WTC11 (cell line): ENCODE data around the gene MAPK14. TPM values are rescaled to one million over a fixed set of nuclear protein-coding genes. Genes with fewer than 3 reads are reported as not detected.

Experiments
- ATAC-seq: fragments of 200-7000 bp; cut with Tn5 transposase; 2 replicates; pipeline ENCODE4 v1.10.0; 2021; ENCODE audit warnings: mild to moderate bottlenecking, moderate library complexity
- CTCF ChIA-PET: fragments of 300-600 bp; sonication (Branson Sonifier 250); formaldehyde crosslinking; loops from one replicate; lab custom pipeline; 2021; ENCODE audit warnings: antibody characterized with exemption; lab: Charles Lee
- POLR2A ChIA-PET: fragments of 350-600 bp; sonication (Branson Sonifier 250); formaldehyde crosslinking; loops from one replicate; lab custom pipeline; 2021; ENCODE audit warnings: antibody characterized with exemption; lab: Charles Lee
- DNase-seq: peaks from one replicate; pipeline ENCODE4 v3.0.0; 2021; ENCODE audit warnings: low spot score
- H3K27ac Mint-ChIP-seq: 2 replicates; pipeline ENCODE4 v1.8.0; 2021; ENCODE audit warnings: mixed read lengths
- H3K27me3 Mint-ChIP-seq: 2 replicates; pipeline ENCODE4 v1.8.0; 2021; ENCODE audit warnings: low read depth, mild to moderate bottlenecking, moderate library complexity, mixed read lengths
- H3K36me3 Mint-ChIP-seq: 2 replicates; pipeline ENCODE4 v1.8.0; 2021; ENCODE audit warnings: mixed read lengths
- H3K4me1 Mint-ChIP-seq: 2 replicates; pipeline ENCODE4 v1.8.0; 2022; ENCODE audit warnings: mixed read lengths
- H3K4me3 Mint-ChIP-seq: 2 replicates; pipeline ENCODE4 v1.8.0; 2021; ENCODE audit warnings: mild to moderate bottlenecking, moderate library complexity, mixed read lengths
- H3K9me3 Mint-ChIP-seq: 2 replicates; pipeline ENCODE4 v1.8.0; 2021; ENCODE audit warnings: mixed read lengths
- CDX4 ChIP-seq: fragments of 250-450 bp; sonication (Bioruptor Pico); IDR thresholded peaks from 2 replicates; pipeline ENCODE4 v1.9.0; 2021; ENCODE audit warnings: moderate library complexity, mild to moderate bottlenecking, inconsistent platforms, borderline replicate concordance
- CREB1 ChIP-seq: sonication (generic); formaldehyde crosslinking; IDR thresholded peaks from 2 replicates; pipeline ENCODE4 v1.8.0; 2023; ENCODE audit warnings: mild to moderate bottlenecking, missing genetic modification reagents
- CREM ChIP-seq: sonication (generic); formaldehyde crosslinking; IDR thresholded peaks from 2 replicates; pipeline ENCODE4 v1.8.1; 2022; ENCODE audit warnings: mild to moderate bottlenecking, missing genetic modification reagents, moderate library complexity
- E2F4 ChIP-seq: sonication (generic); formaldehyde crosslinking; IDR thresholded peaks from 2 replicates; pipeline ENCODE4 v1.8.1; 2022; ENCODE audit warnings: low read depth, mild to moderate bottlenecking, moderate library complexity, missing genetic modification reagents, borderline replicate concordance
- E2F5 ChIP-seq: sonication (generic); formaldehyde crosslinking; IDR thresholded peaks from 2 replicates; pipeline ENCODE4 v1.8.1; 2022; ENCODE audit warnings: mild to moderate bottlenecking, moderate library complexity, missing genetic modification reagents
- ESRRA ChIP-seq: sonication (generic); formaldehyde crosslinking; IDR thresholded peaks from 2 replicates; pipeline ENCODE4 v1.8.1; 2022; ENCODE audit warnings: mild to moderate bottlenecking, missing genetic modification reagents, borderline replicate concordance
- FOXK1 ChIP-seq: sonication (generic); formaldehyde crosslinking; IDR thresholded peaks from 2 replicates; pipeline ENCODE4 v1.8.0; 2022; ENCODE audit warnings: mild to moderate bottlenecking, moderate library complexity, missing genetic modification reagents
- GRHL2 ChIP-seq: fragments of 250-450 bp; sonication (Bioruptor Pico); IDR thresholded peaks from 2 replicates; pipeline ENCODE4 v1.8.0; 2022; ENCODE audit warnings: mild to moderate bottlenecking, moderate library complexity; ENCODE audit not compliant: insufficient replicate concordance, severe bottlenecking
- HMGXB4 ChIP-seq: sonication (generic); formaldehyde crosslinking; IDR thresholded peaks from 2 replicates; pipeline ENCODE4 v1.8.1; 2023; ENCODE audit warnings: mild to moderate bottlenecking, moderate library complexity, missing genetic modification reagents
- JUN ChIP-seq: sonication (generic); formaldehyde crosslinking; IDR thresholded peaks from 2 replicates; pipeline ENCODE4 v1.8.0; 2023; ENCODE audit warnings: mild to moderate bottlenecking, missing genetic modification reagents
- NFATC4 ChIP-seq: fragments of 250-450 bp; sonication (Bioruptor Pico); IDR thresholded peaks from 2 replicates; pipeline ENCODE4 v1.9.0; 2021; ENCODE audit warnings: mild to moderate bottlenecking
- NR3C1 ChIP-seq: sonication (generic); formaldehyde crosslinking; conservative IDR thresholded peaks from 2 replicates; pipeline ENCODE4 v1.8.1; 2023; ENCODE audit warnings: low read depth, mild to moderate bottlenecking, missing genetic modification reagents
- PREB ChIP-seq: sonication (generic); formaldehyde crosslinking; IDR thresholded peaks from 2 replicates; pipeline ENCODE4 v1.8.1; 2022; ENCODE audit warnings: mild to moderate bottlenecking, missing genetic modification reagents, moderate library complexity, borderline replicate concordance
- SMAD3 ChIP-seq: sonication (generic); formaldehyde crosslinking; IDR thresholded peaks from 2 replicates; pipeline ENCODE4 v1.8.0; 2022; ENCODE audit warnings: missing genetic modification reagents, mild to moderate bottlenecking, borderline replicate concordance
- TCF7 ChIP-seq: sonication (generic); formaldehyde crosslinking; IDR thresholded peaks from 2 replicates; pipeline ENCODE4 v1.8.0; 2022; ENCODE audit warnings: mild to moderate bottlenecking, low read depth, missing genetic modification reagents, moderate library complexity
- TEAD1 ChIP-seq: sonication (generic); formaldehyde crosslinking; IDR thresholded peaks from 2 replicates; pipeline ENCODE4 v1.8.0; 2022; ENCODE audit warnings: mild to moderate bottlenecking, missing genetic modification reagents
- USF2 ChIP-seq: sonication (generic); formaldehyde crosslinking; IDR thresholded peaks from 2 replicates; pipeline ENCODE4 v1.8.1; 2023; ENCODE audit warnings: mild to moderate bottlenecking, missing genetic modification reagents, moderate library complexity
- ZNF317 ChIP-seq: sonication (generic); formaldehyde crosslinking; IDR thresholded peaks from 2 replicates; pipeline ENCODE4 v1.8.1; 2023; ENCODE audit warnings: low read depth, mild to moderate bottlenecking, moderate library complexity, missing genetic modification reagents, borderline replicate concordance
- ZNF425 ChIP-seq: fragments of 250-450 bp; sonication (Bioruptor Pico); conservative IDR thresholded peaks from 2 replicates; pipeline ENCODE4 v1.9.0; 2021; ENCODE audit warnings: mild to moderate bottlenecking
- ZSCAN18 ChIP-seq: fragments of 250-450 bp; sonication (Bioruptor Pico); IDR thresholded peaks from 2 replicates; pipeline ENCODE4 v2.1.2; 2022; ENCODE audit warnings: mild to moderate bottlenecking, moderate library complexity
- total RNA-seq: library from RNA; stranded (reverse); gene quantifications from 3 replicates; pipeline ENCODE4 v1.2.3, GENCODE V29; 2021

MAPK14 gene
- total RNA-seq, 1 experiment from 2014 or later: 34.0 TPM

- ChIA-PET CTCF (interaction anchor here (1.1 to 1.5 kb wide), 2 partner anchors 19 to 221 kb away, joined by 3 to 6 read pairs; no protein-coding TSS in a partner anchor), POLR2A (no interaction called here)
- ATAC-seq: no peak
- no peak overlapping the region for H3K4me3 Mint-ChIP-seq
- no peak for TF ChIP-seq TEAD1 (CRISPR knock-in tag)
- no peak for TF ChIP-seq CREM (CRISPR knock-in tag)
- TF ChIP-seq ZSCAN18 (CRISPR knock-in tag): no peak
- no peak for TF ChIP-seq NFATC4 (CRISPR knock-in tag)
- TF ChIP-seq SMAD3 (CRISPR knock-in tag): no peak
- TF ChIP-seq PREB: no peak
- TF ChIP-seq FOXK1 (CRISPR knock-in tag): no peak
- no peak for TF ChIP-seq USF2
- TF ChIP-seq ZNF425 (CRISPR knock-in tag): no peak
- no peak for TF ChIP-seq E2F4 (CRISPR knock-in tag)
- TF ChIP-seq ESRRA (CRISPR knock-in tag): no peak
- TF ChIP-seq TCF7 (CRISPR knock-in tag): no peak
- no peak for TF ChIP-seq HMGXB4 (CRISPR knock-in tag)
- no peak for DNase-seq
- no peaks in the 10 kb centered on the region for H3K9me3 Mint-ChIP-seq
- H3K27me3 Mint-ChIP-seq: no peaks in the 10 kb centered on the region
- peaks cover 32% of the 10 kb centered on the region for H3K4me1 Mint-ChIP-seq
- H3K27ac Mint-ChIP-seq: no peak overlapping the region
- no peaks in the 10 kb centered on the region for H3K36me3 Mint-ChIP-seq
Measured at GRCh38 chr6:36120018-36120417, 92.4 kb downstream of the MAPK14 start.

- Mint-ChIP-seq H3K36me3 (no peaks in the 10 kb centered on the region), H3K27me3 (no peaks in the 10 kb centered on the region), H3K27ac (peak overlapping the region; percentile 44; the same call in 1 of the 2 replicates), H3K4me3 (no peak overlapping the region), H3K4me1 (peaks cover 31% of the 10 kb centered on the region), H3K9me3 (no peaks in the 10 kb centered on the region)
- ATAC-seq: no peak
- ChIA-PET CTCF (interaction anchor here (0.8 to 2.7 kb wide), 8 partner anchors 9 to 308 kb away, joined by 3 to 15 read pairs (median 6); partner anchors contain the start of gene MAPK14), POLR2A (no interaction called here)
- no peak for DNase-seq
- TF ChIP-seq E2F5 (CRISPR knock-in tag): no peak
- no peak for TF ChIP-seq CDX4 (CRISPR knock-in tag)
- TF ChIP-seq GRHL2 (CRISPR knock-in tag): no peak
- no peak for TF ChIP-seq NR3C1 (CRISPR knock-in tag)
- TF ChIP-seq JUN (CRISPR knock-in tag): no peak
- TF ChIP-seq E2F4 (CRISPR knock-in tag): no peak
- no peak for TF ChIP-seq CREB1 (CRISPR knock-in tag)
- TF ChIP-seq ZNF317 (CRISPR knock-in tag): no peak
Measured at GRCh38 chr6:36120539-36120938, 92.9 kb downstream of the MAPK14 start.
